GM11168 (cell line): ENCODE measurements around the gene FANCC.

Experiments used
- in situ Hi-C: fragments of 300-500 bp; cut with MboI; formaldehyde crosslinking; loops from one replicate; pipeline ENCODE4 v1.12.0; 2022; ENCODE audit warnings: low sequenced_read_pairs; ENCODE audit not compliant: unreplicated experiment

Gene FANCC

GRCh38 chr9:95058795-95059386 lies 258.6 kb downstream of the FANCC start:
- in situ Hi-C loops = no loop called here

DNA sequence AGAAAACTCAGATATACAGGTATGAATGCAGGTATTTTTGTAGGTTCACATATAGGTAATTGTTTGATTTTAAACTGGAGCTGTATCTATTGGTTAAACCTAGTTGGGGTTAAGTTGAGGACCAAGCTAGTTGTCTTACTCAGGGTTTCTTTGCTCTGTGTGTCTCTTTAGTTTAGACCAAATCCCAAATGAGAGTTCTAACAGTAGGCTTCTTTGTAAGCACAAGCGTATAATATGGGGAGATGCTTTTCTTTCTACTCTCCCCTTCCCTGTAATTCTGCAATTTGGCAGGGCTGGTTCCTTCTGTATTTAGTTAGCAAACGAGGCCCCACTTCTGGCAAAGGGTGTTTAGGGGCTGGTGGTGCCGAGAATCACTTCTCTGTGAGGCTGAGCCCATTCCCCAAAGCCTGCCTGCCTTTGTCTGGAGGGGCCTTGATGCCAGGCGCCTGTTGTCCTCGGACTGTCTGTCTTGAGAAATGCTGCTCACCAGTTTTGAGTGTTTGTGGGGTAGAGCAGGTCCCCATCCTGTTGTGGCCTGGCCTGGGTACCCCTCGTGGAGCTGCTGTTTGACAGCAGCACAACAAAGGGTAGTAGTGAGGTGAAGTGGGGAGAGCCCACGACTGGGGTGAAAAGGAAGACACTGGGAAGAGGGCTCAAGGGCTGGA lies 259.3 kb downstream of the FANCC start:
- in situ Hi-C loops = no loop called here

DNA sequence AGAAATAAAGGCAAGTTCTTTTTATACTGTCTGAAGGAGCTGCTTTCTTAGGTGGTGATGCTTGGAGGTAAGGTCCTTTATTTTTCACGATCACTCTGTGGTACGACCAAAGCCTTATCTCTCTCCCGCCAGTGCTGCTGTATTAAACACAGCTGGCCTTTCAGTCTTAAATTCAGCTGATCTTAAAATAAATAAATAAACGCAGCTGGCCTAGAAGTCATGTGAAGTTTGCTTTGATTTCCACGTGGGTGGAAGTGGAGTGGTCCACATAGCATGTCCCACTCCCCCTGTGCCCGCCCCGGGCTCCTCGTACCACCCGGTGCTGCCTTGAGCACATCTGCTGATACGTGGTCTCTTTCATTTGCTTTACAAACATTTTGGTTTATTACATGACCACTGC lies 260.4 kb downstream of the FANCC start:
- in situ Hi-C loops = no loop called here

DNA sequence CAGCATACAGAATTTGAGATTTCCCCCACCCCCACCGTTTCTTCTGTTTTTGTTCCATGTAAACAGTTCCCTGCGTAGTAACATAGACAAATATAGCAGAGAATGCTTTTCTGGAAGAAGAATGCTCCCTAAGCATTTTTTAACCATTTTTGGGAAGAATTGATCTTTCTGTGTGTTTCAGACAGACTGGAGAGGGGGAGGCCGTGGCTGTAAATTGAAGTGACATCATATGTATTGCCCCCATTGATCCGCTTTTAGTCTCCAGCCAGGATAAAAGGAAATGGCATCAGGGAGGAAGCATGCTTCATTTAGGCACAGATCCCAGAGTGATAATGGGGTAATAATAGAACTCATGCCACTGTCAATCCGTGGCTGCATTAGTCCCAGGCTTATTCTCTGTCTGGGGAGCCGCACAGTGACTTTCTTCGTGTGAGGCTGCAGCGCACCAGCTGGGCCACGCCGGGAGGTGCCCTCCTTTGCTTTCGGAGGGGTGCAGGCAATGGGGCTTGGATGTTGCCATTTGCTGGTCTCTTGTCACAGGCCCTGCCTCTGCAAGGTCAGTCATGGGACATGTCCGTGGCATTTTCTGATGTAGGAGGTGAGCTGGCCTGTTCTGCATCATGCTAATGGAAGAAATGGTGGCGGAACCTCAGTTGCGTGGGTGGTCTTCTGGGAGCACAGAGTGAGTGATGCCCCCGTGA lies 261.5 kb downstream of the FANCC start:
- in situ Hi-C loops = no loop called here

DNA sequence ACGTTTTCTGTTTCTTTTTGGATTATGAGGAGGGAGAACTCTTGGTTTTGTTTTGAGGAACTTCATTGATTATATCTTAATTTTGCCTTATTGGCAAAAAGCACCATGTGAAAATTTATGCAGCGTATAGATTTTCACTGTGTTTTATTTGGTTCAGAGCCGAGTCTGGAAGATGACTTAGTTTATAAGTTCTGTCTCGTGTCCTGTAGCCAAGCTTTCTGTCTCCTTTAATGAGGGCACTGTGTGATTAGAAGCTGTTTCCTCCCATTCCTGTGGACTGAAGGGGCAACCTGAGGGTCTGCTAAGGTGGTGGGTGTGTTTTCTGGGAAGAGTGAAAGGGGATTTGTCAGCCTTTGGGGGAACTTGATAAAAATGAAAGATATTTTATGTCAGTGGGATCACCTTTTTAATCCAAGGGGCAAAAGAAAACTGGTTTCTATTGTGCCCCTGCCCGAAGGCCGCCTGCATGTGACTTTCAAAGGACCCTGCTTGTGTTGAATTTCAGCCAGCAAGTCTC lies 262.1 kb downstream of the FANCC start:
- in situ Hi-C loops = no loop called here

- in situ Hi-C loops = no loop called here
These were observed 263.6 kb downstream of the FANCC start for GRCh38 chr9:95053611-95054570.

- in situ Hi-C loops = no loop called here
These were observed 267.7 kb downstream of the FANCC start for GRCh38 chr9:95049761-95050160.
